SHP77 treated with DMSO at 0.1 percent for 48 hours (cell line): ENCODE data around the gene SPAG16.
"Not testable (repeated sequence)": the region's sequence is repeated elsewhere in the genome, so short reads cannot be mapped to it uniquely, and the experiment has no call there.

Experiments used
- DNase-seq: peaks from one replicate; lab custom pipeline; 2025; lab: John Stamatoyannopoulos, UW

The SPAG16 gene

DNA sequence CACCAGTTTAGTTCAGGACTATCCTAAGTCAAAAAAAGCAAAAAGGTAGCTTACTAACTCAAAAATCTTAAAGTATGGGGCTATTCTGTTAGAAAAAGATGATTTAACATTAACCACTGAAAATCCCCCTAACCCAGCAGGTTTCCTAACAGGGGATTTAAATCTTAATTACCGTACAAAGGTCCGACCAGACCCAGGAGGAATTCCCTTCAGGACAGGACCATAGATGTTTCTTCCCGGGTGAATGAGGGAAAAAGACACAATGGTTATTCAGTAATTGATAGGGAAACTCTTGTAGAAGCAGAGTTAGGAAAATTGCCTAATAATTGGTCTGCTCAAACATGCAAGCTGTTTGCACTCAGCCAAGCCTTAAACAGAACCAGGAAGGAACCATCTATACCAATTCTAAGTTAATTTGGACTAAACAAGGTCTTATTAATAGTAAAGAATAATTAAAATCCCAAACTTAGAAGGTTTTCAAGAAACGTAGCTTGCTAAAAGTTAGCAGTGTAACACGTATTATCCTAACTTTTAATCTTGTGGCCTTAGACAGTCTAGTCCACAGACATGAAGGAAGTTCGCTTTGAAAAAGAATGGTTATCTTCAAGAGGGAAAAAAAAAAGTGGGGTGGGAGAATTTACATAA lies 124.3 kb downstream of the SPAG16 start:
- not testable (repeated sequence) for DNase-seq

DNA sequence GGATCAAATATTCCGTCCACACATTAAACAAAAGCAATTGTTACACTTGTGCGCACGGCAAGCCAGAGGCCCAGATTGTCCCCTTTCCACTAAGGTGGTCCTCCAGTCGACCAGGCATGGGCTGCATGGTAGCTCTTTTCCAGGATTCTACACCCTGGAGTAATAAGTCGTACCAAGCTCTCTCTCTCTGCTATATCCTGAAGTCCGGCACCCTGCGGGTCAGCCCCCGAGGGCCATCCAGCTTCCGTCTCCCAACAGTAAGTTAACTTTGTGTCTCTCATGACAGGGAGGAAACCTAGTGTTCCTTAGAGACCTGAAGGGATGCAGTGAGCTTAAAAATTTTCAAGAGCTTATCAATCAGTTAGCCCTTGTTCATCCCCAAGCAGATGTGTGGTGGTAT lies 126.4 kb downstream of the SPAG16 start:
- DNase-seq = not testable (repeated sequence)

- no peak for DNase-seq
Observed at GRCh38 chr2:213411582-213412289, 127.5 kb downstream of the SPAG16 start.

- DNase-seq = no peak
Observed at GRCh38 chr2:213415093-213415492, 130.8 kb downstream of the SPAG16 start.

DNA sequence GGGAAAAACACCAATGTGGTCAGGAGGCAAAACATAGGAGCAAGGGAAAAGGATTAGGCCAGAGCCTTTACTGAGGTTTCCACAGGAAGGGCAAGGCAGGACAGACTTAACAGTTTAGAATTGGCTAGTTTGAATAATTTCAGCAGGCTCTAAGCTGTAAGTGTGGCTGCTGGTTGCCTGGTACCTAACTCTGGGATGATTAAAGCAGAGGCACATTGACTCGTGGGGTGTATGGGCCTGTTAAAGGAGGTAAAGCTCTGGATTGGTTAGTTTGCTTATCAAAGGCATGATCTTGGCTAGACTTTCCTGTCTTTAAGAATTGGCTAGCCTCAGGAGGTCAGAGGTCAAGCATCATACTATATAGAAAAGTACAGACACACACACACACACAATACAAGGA lies 132.6 kb downstream of the SPAG16 start:
- DNase-seq = no peak

DNA sequence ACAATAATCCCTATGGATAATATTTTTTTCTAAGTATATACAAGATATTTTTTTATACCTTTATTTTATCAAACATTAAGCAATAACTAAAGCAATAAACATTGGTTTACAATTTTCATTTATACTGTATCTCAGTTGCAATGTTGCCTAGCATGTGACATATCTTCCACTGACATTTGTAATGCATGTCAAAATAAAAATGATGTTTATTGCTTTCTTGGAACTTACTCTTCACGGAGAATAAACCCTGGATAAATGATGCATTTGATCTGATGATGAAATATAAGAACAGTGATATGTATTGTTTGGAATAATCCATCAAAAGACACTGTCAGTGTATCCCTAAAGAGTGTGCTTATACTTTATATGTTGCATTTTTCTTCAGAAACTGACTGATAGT lies 135.7 kb downstream of the SPAG16 start:
- no peak for DNase-seq

- DNase-seq = no peak
Observed at GRCh38 chr2:213420828-213421385, 136.6 kb downstream of the SPAG16 start.

DNA sequence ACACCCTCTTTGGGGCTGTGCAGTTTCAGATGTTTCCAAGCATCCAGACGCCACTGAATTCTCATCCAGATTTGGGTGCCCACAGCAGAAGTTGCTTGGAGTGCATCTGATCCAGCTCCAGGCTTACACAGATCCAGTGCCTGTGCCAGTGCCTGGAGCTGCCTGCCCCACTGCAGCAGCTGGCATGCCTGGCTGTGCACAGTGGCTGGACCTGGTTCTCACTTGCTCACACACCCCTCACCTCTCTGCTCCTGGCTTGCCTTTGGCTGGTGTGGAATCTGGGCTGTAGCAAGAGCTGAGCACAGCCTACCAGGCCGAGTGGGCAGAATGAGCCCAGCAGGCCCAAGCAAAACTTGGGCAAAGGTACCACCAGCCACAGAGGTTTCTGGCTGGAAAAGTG lies 137.9 kb downstream of the SPAG16 start:
- no peak for DNase-seq

GRCh38 chr2:213425618-213426017 lies 141.4 kb downstream of the SPAG16 start:
- no peak for DNase-seq

DNA sequence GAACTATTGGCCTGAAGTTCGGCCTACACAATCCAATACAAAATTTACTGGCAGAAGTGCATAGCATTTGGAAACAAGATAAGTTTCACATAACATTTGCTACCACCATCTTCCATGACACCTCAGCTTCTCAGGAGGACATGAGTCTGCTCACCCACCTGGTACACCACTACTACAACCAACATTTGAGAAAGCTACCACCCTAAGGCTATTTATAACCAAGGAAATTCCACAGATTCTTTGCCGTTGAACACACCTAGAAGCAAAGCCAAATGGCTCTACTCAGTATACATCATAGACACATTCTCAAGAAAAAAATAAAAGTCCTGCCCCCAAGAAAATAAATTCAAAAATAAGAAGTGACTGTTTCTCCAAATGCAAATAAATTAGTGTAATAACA lies 145.3 kb downstream of the SPAG16 start:
- no peak for DNase-seq

- no peak for DNase-seq
Observed at GRCh38 chr2:213443921-213444320, 159.7 kb downstream of the SPAG16 start.

DNA sequence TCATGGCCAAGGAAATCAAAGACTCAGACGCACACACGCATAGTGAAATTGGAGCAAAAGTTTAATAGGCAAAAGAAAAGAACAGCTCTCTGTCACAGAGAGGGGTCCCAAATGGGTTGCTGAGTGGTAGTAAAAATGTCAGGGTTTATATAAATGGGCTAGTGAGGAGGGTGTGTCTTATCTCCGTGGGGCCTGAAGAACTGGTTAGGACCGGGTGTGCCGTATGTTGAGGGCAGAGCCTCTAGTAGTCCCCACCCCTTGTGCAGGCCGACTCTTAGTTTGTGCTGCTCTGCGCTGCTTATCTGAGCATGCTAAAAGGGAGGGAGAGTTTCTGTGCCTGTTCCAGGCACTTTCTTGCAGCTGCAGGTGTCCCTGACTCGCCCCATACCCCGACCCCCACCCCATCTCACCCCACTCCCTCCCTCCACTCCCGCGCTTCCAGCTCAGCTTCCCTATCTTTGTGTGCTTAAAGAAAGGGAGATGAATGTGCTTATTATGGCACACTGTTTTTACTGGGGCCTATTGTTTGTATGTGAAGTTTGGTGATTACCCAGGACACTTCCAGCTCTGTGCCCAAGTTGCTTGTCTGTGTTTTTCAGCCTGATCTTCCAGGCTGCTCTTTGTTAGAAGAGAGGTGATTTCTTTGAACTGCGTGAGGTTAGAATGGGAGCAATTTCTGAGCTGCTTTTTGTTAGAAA lies 167.4 kb downstream of the SPAG16 start:
- no peak for DNase-seq

DNA sequence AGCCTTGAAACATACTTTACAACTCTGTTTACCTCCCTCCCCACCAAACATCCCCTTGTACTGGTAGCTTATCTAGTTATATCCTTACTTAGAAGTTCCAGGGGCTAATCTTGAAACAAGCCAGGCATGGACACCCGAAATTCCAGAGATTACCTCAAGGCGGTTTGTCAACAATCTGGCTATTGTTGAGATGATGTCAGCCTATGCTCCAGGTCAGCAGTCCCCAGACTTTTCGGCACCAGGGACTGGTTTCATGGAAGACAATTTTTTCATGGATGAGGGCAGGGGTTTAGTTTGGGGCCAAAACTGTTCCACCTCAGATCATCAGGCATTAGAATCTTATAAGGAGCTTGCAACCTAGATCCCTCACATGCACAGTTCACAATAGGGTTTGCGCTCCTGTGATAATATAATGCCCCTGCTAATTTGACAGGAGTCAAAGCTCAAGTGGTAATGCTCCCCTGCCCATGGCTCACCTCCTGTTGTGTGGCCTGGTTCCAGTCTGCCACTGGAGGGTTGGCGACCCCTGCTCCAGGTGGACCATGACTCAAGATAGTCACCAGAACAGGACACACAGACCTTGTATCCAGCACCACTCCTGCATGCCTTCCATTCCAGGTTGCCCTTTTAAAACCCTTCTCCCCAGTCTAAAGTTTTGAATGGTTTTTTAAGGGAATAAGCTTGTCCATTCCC lies 171.2 kb downstream of the SPAG16 start:
- DNase-seq = no peak

DNA sequence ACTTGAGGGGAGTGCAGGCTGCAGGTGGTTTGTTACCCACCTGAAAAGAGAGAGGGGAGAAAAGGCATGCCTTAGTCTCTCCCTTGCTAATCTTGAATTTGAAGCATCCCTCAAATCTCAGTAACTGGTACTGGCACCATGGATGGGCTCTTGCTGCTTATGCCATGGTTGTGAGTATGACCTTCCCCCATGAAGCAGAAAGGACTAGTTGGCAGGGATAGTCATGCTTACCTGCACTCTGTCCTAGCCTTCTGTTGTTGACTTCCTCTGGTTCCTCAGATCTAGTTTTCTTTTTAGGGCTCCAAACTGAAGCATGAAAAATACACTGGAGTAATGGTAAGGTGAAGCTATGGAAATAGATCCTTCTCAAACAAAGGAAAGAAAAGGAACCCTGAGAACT lies 191.2 kb downstream of the SPAG16 start:
- DNase-seq = no peak

DNA sequence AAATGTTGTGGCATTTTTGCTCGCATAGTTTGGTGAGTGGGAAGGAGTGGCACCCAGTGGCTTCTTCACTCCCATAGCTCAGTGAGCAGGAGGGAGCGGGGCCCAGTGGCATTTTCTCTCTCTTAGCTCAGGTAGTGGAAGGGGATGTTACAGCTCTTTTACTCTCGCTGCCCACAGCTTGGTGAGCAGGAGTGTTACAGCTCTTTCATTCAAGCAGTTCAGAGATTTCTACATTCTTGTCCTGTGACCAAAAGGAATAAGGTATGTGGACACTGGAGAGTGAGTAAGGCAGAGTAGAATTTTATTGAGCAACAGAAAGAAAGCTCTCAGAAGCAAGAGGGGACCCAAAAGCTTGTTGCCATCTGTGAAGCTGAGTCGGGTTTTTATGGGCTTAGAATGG lies 192.4 kb downstream of the SPAG16 start:
- no peak for DNase-seq

DNA sequence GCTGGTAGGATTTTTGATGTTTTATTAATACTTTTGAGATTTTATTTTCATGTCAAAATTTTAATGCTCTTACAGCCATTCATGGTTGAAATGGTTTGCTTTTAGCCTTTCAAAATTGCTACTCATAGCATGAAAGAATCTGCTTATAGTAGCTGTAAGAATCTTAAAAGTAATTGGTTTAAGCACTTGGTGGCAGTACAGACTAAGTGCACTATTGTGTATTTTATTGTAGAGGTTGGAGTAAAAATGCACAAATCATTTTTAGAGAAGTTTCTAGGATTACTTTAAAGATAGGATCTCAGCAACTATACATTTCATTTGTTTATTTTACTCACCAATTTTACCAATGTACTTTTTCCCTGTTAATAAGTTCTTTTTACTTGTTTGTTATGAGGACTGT lies 205.8 kb downstream of the SPAG16 start:
- DNase-seq = no peak

GRCh38 chr2:213491376-213491775 lies 207.1 kb downstream of the SPAG16 start:
- DNase-seq = no peak

DNA sequence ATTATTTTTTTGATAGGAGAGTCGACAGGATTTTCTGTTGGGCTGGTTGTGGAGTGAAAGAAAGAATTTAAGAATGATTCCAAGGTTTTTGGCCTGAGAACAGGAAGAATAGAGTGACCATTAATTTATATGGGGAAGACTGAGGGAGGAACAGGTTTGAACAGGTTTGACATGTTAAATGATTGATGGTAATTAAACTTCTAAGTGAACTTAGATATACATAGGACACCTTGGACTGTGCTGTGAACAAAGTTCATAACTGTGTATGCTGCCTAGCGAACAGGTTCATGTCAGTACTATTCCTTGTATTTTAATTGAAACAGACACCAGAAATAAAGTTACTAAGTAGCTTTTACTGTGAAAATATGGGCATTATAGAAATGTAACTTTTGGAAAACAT lies 212.0 kb downstream of the SPAG16 start:
- DNase-seq = no peak

- DNase-seq = no peak
Observed at GRCh38 chr2:213500881-213501280, 216.6 kb downstream of the SPAG16 start.

DNA sequence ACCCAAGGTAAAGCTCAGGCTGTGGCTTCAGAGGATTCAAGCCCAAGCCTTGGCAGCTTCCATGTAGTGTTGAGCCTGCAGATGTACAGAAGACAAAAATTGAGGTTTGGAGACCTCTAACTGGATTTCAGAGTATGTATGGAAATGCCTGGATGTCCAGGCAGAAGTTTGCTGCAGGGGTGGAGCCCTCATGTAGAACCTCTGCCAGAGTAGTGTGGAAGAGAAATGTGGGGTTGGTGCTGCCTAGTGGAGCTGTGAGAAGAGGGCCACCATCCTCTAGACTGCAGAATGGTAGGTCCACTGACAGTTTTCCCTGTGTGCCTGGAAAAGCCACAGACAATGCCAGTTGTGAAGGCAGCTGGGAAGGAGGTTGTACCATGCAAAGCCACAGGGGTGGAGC lies 239.9 kb downstream of the SPAG16 start:
- DNase-seq = no peak

- DNase-seq = no peak
Observed at GRCh38 chr2:213537579-213537978, 253.3 kb downstream of the SPAG16 start.

GRCh38 chr2:213544940-213545339 lies 260.7 kb downstream of the SPAG16 start:
- no peak for DNase-seq
